GM12873 (cell line): ENCODE data around the gene C11orf21.

Experiments used
- CTCF ChIP-seq: IDR thresholded peaks from 2 replicates; pipeline ENCODE4 v1.5.1; 2012; ENCODE audit warnings: low read depth, mild to moderate bottlenecking, moderate library complexity, low read length, control low read depth; ENCODE audit not compliant: insufficient read depth; ENCODE audit errors: missing control alignments

C11orf21 gene

GRCh38 chr11:2328021-2328420 is 26.3 kb upstream of the C11orf21 start:
- no peak for TF ChIP-seq CTCF

GRCh38 chr11:2327032-2327431 is 25.3 kb upstream of the C11orf21 start:
- TF ChIP-seq CTCF, result no peak

GRCh38 chr11:2325719-2326118 is 24.0 kb upstream of the C11orf21 start:
- TF ChIP-seq CTCF, result no peak

- no peak for TF ChIP-seq CTCF
Observed at GRCh38 chr11:2325123-2325522, 23.4 kb upstream of the C11orf21 start.

- TF ChIP-seq CTCF, result no peak
Observed at GRCh38 chr11:2321311-2321683, 19.6 kb upstream of the C11orf21 start.

- TF ChIP-seq CTCF, result no peak
Observed at GRCh38 chr11:2320568-2321310, 19.0 kb upstream of the C11orf21 start.

- TF ChIP-seq CTCF, result no peak
Observed at GRCh38 chr11:2319791-2320472, 18.2 kb upstream of the C11orf21 start.
